Panc1 (cell line): Measurements from ENCODE around the gene LPA. TPM values are rescaled to one million over a fixed set of nuclear protein-coding genes. Genes with fewer than 3 reads are reported as not detected.
"Not testable (repeated sequence)": the region's sequence is repeated elsewhere in the genome, so short reads cannot be mapped to it uniquely, and the experiment has no call there.

Experiments
- ATAC-seq: fragments of 200-7000 bp; cut with Tn5 transposase; 2 replicates; pipeline ENCODE4 v1.9.1; 2020; ENCODE audit warnings: mild to moderate bottlenecking, moderate library complexity
- BruUV-seq: library from RNA; stranded (reverse); fragments of 400-500 nt; replicated peaks from 2 replicates; lab custom pipeline; 2021; lab: Mats Ljungman, UMichigan
- CTCF ChIA-PET: fragments of 300-600 bp; sonication (Branson Sonifier 250); formaldehyde crosslinking; loops from one replicate; lab custom pipeline; 2022; ENCODE audit warnings: antibody characterized with exemption; lab: Charles Lee
- POLR2A ChIA-PET: fragments of 300-600 bp; sonication (Branson Sonifier 250); formaldehyde crosslinking; loops from one replicate; lab custom pipeline; 2022; ENCODE audit warnings: antibody characterized with exemption; lab: Charles Lee
- DNase-seq: peaks from one replicate; pipeline ENCODE4 v3.0.0-alpha.2; 2010; ENCODE audit warnings: low read depth, low spot score
- H3K27ac ChIP-seq: 2 replicates; pipeline ENCODE4 v1.5.1; 2011; ENCODE audit warnings: mild to moderate bottlenecking, low read length, inconsistent platforms
- H3K27me3 ChIP-seq: fragments of 200-500 bp; sonication (Bioruptor generic); 2 replicates; pipeline ENCODE4 v1.6.0; 2014; ENCODE audit warnings: low read length, inconsistent platforms; ENCODE audit not compliant: control insufficient read depth, insufficient read depth
- H3K36me3 ChIP-seq: fragments of 200-500 bp; sonication (Bioruptor generic); 2 replicates; pipeline ENCODE4 v1.5.1; 2014; ENCODE audit warnings: inconsistent platforms, mild to moderate bottlenecking, low read length, moderate library complexity; ENCODE audit not compliant: control insufficient read depth, insufficient read depth
- H3K4me1 ChIP-seq: 2 replicates; pipeline ENCODE4 v1.5.1; 2011; ENCODE audit warnings: inconsistent platforms, mild to moderate bottlenecking, low read length, moderate library complexity; ENCODE audit not compliant: control insufficient read depth, insufficient read depth
- H3K4me3 ChIP-seq, 2 experiments: 2 replicates each; pipeline ENCODE4 v1.5.1; 2011 to 2012; ENCODE audit warnings: low read depth in 2 of 2, low read length in 2 of 2, mild to moderate bottlenecking in 2 of 2, inconsistent platforms in 1 of 2, moderate library complexity in 1 of 2
- H3K9me3 ChIP-seq: fragments of 200-500 bp; sonication (Bioruptor generic); 2 replicates; pipeline ENCODE4 v1.5.1; 2014; ENCODE audit warnings: low read depth, mild to moderate bottlenecking, inconsistent platforms, low read length, moderate library complexity; ENCODE audit not compliant: control insufficient read depth, insufficient read depth
- CTCF ChIP-seq: fragments of 450-650 bp; IDR thresholded peaks from 2 replicates; pipeline ENCODE4 v1.5.1; 2017; ENCODE audit warnings: mild to moderate bottlenecking
- POLR2AphosphoS5 ChIP-seq: IDR thresholded peaks from 2 replicates; pipeline ENCODE4 v1.6.1; 2012; ENCODE audit warnings: mild to moderate bottlenecking, low read depth, low read length, moderate library complexity
- REST ChIP-seq, 2 experiments: IDR thresholded peaks; 2 replicates each; pipeline ENCODE4 v1.6.1; 2011 to 2012; ENCODE audit warnings: low read depth in 2 of 2, control low read depth in 1 of 2, low read length in 1 of 2, mild to moderate bottlenecking in 1 of 2, moderate library complexity in 1 of 2; ENCODE audit not compliant: insufficient read depth in 1 of 2
- SIN3A ChIP-seq: IDR thresholded peaks from 2 replicates; pipeline ENCODE4 v1.6.1; 2012; ENCODE audit warnings: low read depth, mild to moderate bottlenecking, low read length, moderate library complexity, borderline replicate concordance; ENCODE audit not compliant: insufficient read depth
- TCF7L2 ChIP-seq: IDR thresholded peaks from 2 replicates; pipeline ENCODE4 v1.6.1; 2011; ENCODE audit warnings: mild to moderate bottlenecking, low read depth, low read length, inconsistent platforms
- in situ Hi-C: cut with HindIII; loops from 2 replicates; pipeline ENCODE4 v1.10.0; 2016; ENCODE audit warnings: low sequenced_read_pairs, low pct_unique_long_range_greater_than_20kb
- intact Hi-C: fragments of 100-400 bp; cut with micrococcal nuclease; formaldehyde crosslinking; loops from one replicate; pipeline ENCODE4 v1.10.0; 2022; ENCODE audit not compliant: unreplicated experiment
- total RNA-seq: library from RNA; stranded (reverse); gene quantifications from one replicate; pipeline ENCODE4 v1.2.1, GENCODE V29; 2021; ENCODE audit not compliant: unreplicated experiment

The LPA gene
- total RNA-seq, 1 experiment from 2014 or later, result 0.21 TPM

- intact Hi-C loops, result no loop called here
- H3K27me3 ChIP-seq, result no peaks in the 10 kb centered on the region
- CTCF ChIA-PET, result no interaction called here
- no peak overlapping the region for H3K4me3 ChIP-seq
- DNase-seq (no peak), ATAC-seq (no peak)
- BruUV-seq, result no TSS peak
- POLR2A ChIA-PET, result no interaction called here
- no peak overlapping the region for H3K27ac ChIP-seq
- in situ Hi-C loops, result no loop called here
- H3K9me3 ChIP-seq, result no peaks in the 10 kb centered on the region
- TF ChIP-seq POLR2AphosphoS5 (no peak), TCF7L2 (no peak), CTCF (no peak), SIN3A (no peak), REST (IDR thresholded peaks at IDR 0.05; ENCODE audit: insufficient read depth in 1 of 2, low read depth in 2 of 2, low read length in 1 of 2) (no peak)
- no peaks in the 10 kb centered on the region for H3K36me3 ChIP-seq
- H3K4me1 ChIP-seq, result no peaks in the 10 kb centered on the region
Measured at GRCh38 chr6:160532315-160532714, 131.8 kb downstream of the LPA start.

GRCh38 chr6:160531826-160532225 lies 132.2 kb downstream of the LPA start:
- no TSS peak for BruUV-seq
- Histone ChIP-seq H3K27ac (no peak overlapping the region), H3K9me3 (no peaks in the 10 kb centered on the region), H3K27me3 (no peaks in the 10 kb centered on the region), H3K36me3 (no peaks in the 10 kb centered on the region), H3K4me3 (no peak overlapping the region), H3K4me1 (no peaks in the 10 kb centered on the region)
- in situ Hi-C loops, result no loop called here
- DNase-seq, result no peak
- intact Hi-C loops, result no loop called here
- TF ChIP-seq CTCF (no peak), POLR2AphosphoS5 (no peak), SIN3A (no peak), TCF7L2 (no peak), REST (IDR thresholded peaks at IDR 0.05; ENCODE audit: insufficient read depth in 1 of 2, low read depth in 2 of 2, low read length in 1 of 2) (no peak)
- POLR2A ChIA-PET, result no interaction called here
- CTCF ChIA-PET, result no interaction called here
- ATAC-seq, result no peak

- BruUV-seq, POLR2A ChIA-PET, CTCF ChIA-PET, intact Hi-C loops, ATAC-seq, H3K4me1 ChIP-seq, H3K27ac ChIP-seq, in situ Hi-C loops, H3K36me3 ChIP-seq, H3K4me3 ChIP-seq, H3K27me3 ChIP-seq, DNase-seq, H3K9me3 ChIP-seq: not testable (repeated sequence)
Measured at GRCh38 chr6:160529524-160529923, 134.6 kb downstream of the LPA start.
